PC-3 (cell line): ENCODE data around the gene ZMIZ1.

Source experiments
- CTCF ChIP-seq: fragments of 300-600 bp; sonication (generic); conservative IDR thresholded peaks from 2 replicates; pipeline ENCODE4 v1.5.1; 2017; ENCODE audit warnings: antibody characterized with exemption, low read depth, mild to moderate bottlenecking, low read length
- EZH2 ChIP-seq: fragments of 300-600 bp; sonication (generic); IDR thresholded peaks from one replicate; pipeline ENCODE4 v1.6.1; 2017; ENCODE audit warnings: antibody characterized with exemption, mild to moderate bottlenecking, low read length; ENCODE audit not compliant: unreplicated experiment
- EZH2phosphoT487 ChIP-seq: fragments of 300-600 bp; sonication (generic); IDR thresholded peaks from 2 replicates; pipeline ENCODE4 v1.6.1; 2018; ENCODE audit warnings: mild to moderate bottlenecking, antibody characterized with exemption, low read length, borderline replicate concordance

- TF ChIP-seq CTCF (no peak), EZH2 (no peak), EZH2phosphoT487 (no peak)
These were observed 266.3 kb downstream of the ZMIZ1 start for GRCh38 chr10:79335094-79335469.
